DND-41 (cell line): ENCODE measurements around the gene PSMG4.
A peak's percentile ranks its signal among the peaks of the same experiment; 100 is the strongest.

Experiments used
- ATAC-seq: fragments of 200-7000 bp; cut with Tn5 transposase; 3 replicates; pipeline ENCODE4 v1.9.1; 2021; ENCODE audit warnings: low read depth; ENCODE audit not compliant: insufficient read depth
- DNase-seq: peaks from one replicate; pipeline ENCODE4 v3.0.0-alpha.2; 2020
- H2AFZ ChIP-seq: 2 replicates; pipeline ENCODE4 v1.6.0; 2012; ENCODE audit warnings: low read depth, low read length
- H3K27ac ChIP-seq: 2 replicates; pipeline ENCODE4 v1.5.1; 2012; ENCODE audit warnings: low read length, inconsistent platforms
- H3K27me3 ChIP-seq: fragments of 200-600 bp; sonication (generic); 2 replicates; pipeline ENCODE4 v1.6.0; 2012; ENCODE audit warnings: low read length, mild to moderate bottlenecking, inconsistent platforms; ENCODE audit not compliant: insufficient read depth, poor library complexity
- H3K36me3 ChIP-seq: 2 replicates; pipeline ENCODE4 v1.5.1; 2012; ENCODE audit warnings: low read length, inconsistent platforms; ENCODE audit not compliant: insufficient read depth
- H3K4me1 ChIP-seq: 2 replicates; pipeline ENCODE4 v1.5.1; 2012; ENCODE audit warnings: mild to moderate bottlenecking, low read length; ENCODE audit not compliant: insufficient read depth
- H3K4me2 ChIP-seq: 2 replicates; pipeline ENCODE4 v1.6.0; 2012; ENCODE audit warnings: mild to moderate bottlenecking, moderate library complexity, low read length, inconsistent platforms; ENCODE audit not compliant: insufficient read depth
- H3K4me3 ChIP-seq, 2 experiments: fragments of 200-600 bp in 1 of 2; shearing (Covaris generic) in 1 of 2; 2 replicates each; pipeline ENCODE4 v1.5.1; 2012 to 2016; ENCODE audit warnings: inconsistent platforms in 2 of 2, low read length in 2 of 2, mild to moderate bottlenecking in 2 of 2, low read depth in 1 of 2, moderate library complexity in 1 of 2
- H3K79me2 ChIP-seq: 2 replicates; pipeline ENCODE4 v1.6.0; 2012; ENCODE audit warnings: low read length, inconsistent platforms; ENCODE audit not compliant: insufficient read depth
- H3K9ac ChIP-seq: 2 replicates; pipeline ENCODE4 v1.6.0; 2012; ENCODE audit warnings: low read depth, mild to moderate bottlenecking, inconsistent platforms, low read length, moderate library complexity
- H3K9me3 ChIP-seq: 2 replicates; pipeline ENCODE4 v1.5.1; 2012; ENCODE audit warnings: low read length, moderate library complexity, mild to moderate bottlenecking, inconsistent platforms; ENCODE audit not compliant: insufficient read depth, severe bottlenecking
- H4K20me1 ChIP-seq: 2 replicates; pipeline ENCODE4 v1.6.0; 2012; ENCODE audit warnings: low read length; ENCODE audit not compliant: insufficient read depth
- EZH2 ChIP-seq: IDR thresholded peaks from 3 replicates; pipeline ENCODE4 v1.6.1; 2012; ENCODE audit warnings: borderline replicate concordance, low read depth, mild to moderate bottlenecking, moderate library complexity, low read length, inconsistent platforms; ENCODE audit not compliant: severe bottlenecking
- TF ChIP-seq, protein P1 (sequence below): IDR thresholded peaks from 2 replicates; pipeline ENCODE4 v1.5.1; 2012; ENCODE audit warnings: borderline replicate concordance, low read length, moderate library complexity, mild to moderate bottlenecking; ENCODE audit not compliant: poor library complexity, severe bottlenecking; ENCODE audit errors: extremely low read depth

PSMG4 gene

DNA sequence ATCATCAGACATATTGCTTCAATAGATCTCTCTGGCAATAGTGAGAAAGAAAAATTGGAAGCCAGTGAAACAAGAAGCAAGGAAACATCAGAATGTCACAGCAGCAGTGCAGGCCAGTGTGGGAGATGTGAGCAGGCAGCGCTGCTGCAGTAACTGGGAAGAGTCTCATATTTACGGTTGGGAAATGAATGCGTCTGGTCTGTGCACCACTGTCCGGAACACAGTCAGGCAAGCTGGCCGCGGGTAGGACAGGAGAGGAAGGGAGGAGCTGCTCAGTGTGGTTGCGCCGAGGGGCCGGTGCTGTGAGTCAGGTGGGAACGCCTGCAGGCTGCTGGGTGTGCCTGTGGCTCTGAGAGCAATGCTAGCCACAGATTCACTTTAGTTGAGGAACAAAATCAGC lies 6.4 kb upstream of the PSMG4 start:
- Histone ChIP-seq H3K9me3 (no peaks in the 10 kb centered on the region), H3K27me3 (peaks cover 1% of the 10 kb centered on the region), H2AFZ (no peak overlapping the region), H3K4me2 (no peak overlapping the region), H3K9ac (no peak overlapping the region), H4K20me1 (no peaks in the 10 kb centered on the region), H3K4me3 (no peak overlapping the region), H3K27ac (no peak overlapping the region), H3K36me3 (no peaks in the 10 kb centered on the region), H3K4me1 (peaks cover 9% of the 10 kb centered on the region), H3K79me2 (no peaks in the 10 kb centered on the region)
- TF ChIP-seq, protein P1, sequence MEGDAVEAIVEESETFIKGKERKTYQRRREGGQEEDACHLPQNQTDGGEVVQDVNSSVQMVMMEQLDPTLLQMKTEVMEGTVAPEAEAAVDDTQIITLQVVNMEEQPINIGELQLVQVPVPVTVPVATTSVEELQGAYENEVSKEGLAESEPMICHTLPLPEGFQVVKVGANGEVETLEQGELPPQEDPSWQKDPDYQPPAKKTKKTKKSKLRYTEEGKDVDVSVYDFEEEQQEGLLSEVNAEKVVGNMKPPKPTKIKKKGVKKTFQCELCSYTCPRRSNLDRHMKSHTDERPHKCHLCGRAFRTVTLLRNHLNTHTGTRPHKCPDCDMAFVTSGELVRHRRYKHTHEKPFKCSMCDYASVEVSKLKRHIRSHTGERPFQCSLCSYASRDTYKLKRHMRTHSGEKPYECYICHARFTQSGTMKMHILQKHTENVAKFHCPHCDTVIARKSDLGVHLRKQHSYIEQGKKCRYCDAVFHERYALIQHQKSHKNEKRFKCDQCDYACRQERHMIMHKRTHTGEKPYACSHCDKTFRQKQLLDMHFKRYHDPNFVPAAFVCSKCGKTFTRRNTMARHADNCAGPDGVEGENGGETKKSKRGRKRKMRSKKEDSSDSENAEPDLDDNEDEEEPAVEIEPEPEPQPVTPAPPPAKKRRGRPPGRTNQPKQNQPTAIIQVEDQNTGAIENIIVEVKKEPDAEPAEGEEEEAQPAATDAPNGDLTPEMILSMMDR: no peak
- no peak for TF ChIP-seq EZH2
- DNase-seq (no peak), ATAC-seq (no peak)

DNA sequence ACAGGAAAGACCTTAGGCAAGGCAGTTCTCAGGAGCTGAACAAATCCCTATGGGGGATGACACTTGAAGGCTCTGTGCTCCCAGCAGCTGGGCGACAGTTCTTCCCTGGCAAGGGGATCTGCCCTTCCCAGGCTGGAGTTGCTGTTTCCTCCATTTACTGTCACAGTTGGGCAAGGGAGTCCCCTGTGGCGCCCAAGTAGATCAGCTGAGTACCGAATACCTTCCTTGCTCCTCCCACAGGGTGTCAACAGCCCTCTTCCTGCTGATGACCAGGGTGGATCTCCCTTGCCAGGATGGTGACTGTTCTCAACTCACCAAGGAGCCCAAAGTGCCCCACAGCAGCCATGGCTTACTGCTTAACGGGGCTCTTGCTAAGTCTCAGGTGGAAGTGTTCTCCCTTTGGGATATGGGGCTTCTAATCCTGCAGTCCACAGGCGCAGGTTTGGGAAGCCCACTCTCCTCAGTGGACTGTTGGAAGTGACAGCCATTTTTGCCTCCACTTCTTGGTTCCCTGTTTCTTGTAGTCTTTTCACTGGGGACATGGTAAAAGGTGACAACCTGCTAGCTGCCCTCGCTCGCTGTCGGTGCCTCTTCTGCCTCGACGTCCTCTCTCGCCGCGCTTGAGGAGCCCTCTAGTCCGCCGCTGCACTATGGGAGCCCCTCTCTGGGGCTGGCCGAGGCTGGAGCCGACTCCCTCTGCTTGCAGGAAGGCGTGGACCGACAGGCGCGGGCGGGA lies 5.7 kb upstream of the PSMG4 start:
- no peak overlapping the region for H3K4me2 ChIP-seq
- no peak overlapping the region for H3K4me3 ChIP-seq
- H3K79me2 ChIP-seq: no peaks in the 10 kb centered on the region
- H3K27ac ChIP-seq: no peak overlapping the region
- H3K9ac ChIP-seq: no peak overlapping the region
- ATAC-seq (no peak), DNase-seq (no peak)
- H3K36me3 ChIP-seq: no peaks in the 10 kb centered on the region
- H4K20me1 ChIP-seq: no peaks in the 10 kb centered on the region
- no peak overlapping the region for H2AFZ ChIP-seq
- no peaks in the 10 kb centered on the region for H3K9me3 ChIP-seq
- no peak for TF ChIP-seq EZH2
- no peaks in the 10 kb centered on the region for H3K27me3 ChIP-seq
- peaks cover 9% of the 10 kb centered on the region for H3K4me1 ChIP-seq

DNA sequence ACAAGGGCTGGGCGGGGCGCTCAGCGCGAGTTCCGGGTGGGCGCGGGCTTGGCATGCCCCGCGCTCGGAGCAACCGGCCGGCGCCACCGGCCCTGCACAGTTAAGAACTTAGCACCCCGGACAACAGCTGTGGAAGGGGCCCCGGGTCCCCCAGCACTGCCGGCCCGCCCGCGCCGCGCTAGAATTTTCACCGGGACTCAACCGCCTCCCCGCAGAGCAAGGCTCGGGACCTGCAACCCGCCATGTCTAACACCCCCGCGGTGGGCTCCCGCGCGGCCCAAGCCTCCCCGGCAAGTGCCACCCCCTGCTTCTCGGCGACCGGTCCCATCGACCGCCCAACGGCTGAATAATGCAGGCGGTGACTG lies 5.2 kb upstream of the PSMG4 start:
- Histone ChIP-seq H3K79me2 (no peaks in the 10 kb centered on the region), H3K36me3 (no peaks in the 10 kb centered on the region), H3K4me2 (no peak overlapping the region), H3K4me3 (no peak overlapping the region), H2AFZ (no peak overlapping the region), H4K20me1 (no peaks in the 10 kb centered on the region), H3K9ac (no peak overlapping the region), H3K4me1 (peaks cover 14% of the 10 kb centered on the region), H3K27ac (no peak overlapping the region), H3K9me3 (no peaks in the 10 kb centered on the region), H3K27me3 (no peaks in the 10 kb centered on the region)
- ATAC-seq (no peak), DNase-seq (no peak)
- TF ChIP-seq, protein P1: no peak
- no peak for TF ChIP-seq EZH2

DNA sequence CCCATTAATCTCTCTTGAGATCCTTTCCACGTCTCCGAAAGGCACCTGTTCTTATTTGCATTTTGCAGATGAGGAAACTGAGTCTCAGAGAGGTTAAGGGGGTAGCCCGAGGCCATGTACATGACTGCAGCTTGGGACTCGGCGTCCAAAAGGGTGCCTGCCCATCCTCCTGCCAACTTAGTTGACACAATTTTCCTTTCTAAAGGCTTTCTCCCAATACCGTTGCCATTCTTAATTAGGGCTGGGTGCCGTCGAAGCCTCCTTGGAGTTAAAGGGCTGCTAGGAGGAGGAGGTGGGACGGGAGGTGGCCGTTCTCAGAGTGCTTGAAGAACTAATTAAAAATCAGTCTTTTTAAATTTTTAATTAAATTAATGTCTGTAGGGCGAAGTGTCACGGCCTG lies 546 bp upstream of the PSMG4 start:
- H3K4me3 ChIP-seq: peak overlapping the region in 1 of 2 experiments; percentile 100; a peak in 3 of 4 replicates
- H3K9me3 ChIP-seq: no peaks in the 10 kb centered on the region
- H3K4me1 ChIP-seq: peaks cover 41% of the 10 kb centered on the region
- no peak overlapping the region for H3K27ac ChIP-seq
- H3K36me3 ChIP-seq: peaks cover 29% of the 10 kb centered on the region
- DNase-seq (no peak), ATAC-seq (no peak)
- H3K27me3 ChIP-seq: no peaks in the 10 kb centered on the region
- H3K9ac ChIP-seq: peak overlapping the region; percentile 95; the same call in 1 of the 2 replicates
- peaks cover 36% of the 10 kb centered on the region for H4K20me1 ChIP-seq
- peak overlapping the region; percentile 97 for H3K4me2 ChIP-seq
- H3K79me2 ChIP-seq: peaks cover 45% of the 10 kb centered on the region
- H2AFZ ChIP-seq: no peak overlapping the region
- TF ChIP-seq, protein P1: no peak
- TF ChIP-seq EZH2: no peak
